Cardiac fibroblast (primary cell): ENCODE results near the gene RPL6.

Experiments used
- DNase-seq, 2 donors: peaks; one replicate each; pipeline versions ENCODE4 v3.0.0 to v3.0.0-alpha.2; 2010; ENCODE audit warnings: low read depth in 2 of 2
- H3K4me3 ChIP-seq, 2 donors: replicated peaks in 1 of 2; 1 replicate in 1 of 2; 2 replicates in 1 of 2; pipeline ENCODE4 v1.5.1; 2011; ENCODE audit warnings: low read depth in 2 of 2, low read length in 2 of 2, mild to moderate bottlenecking in 2 of 2, moderate library complexity in 1 of 2
- TF ChIP-seq, protein P1 (sequence below): IDR thresholded peaks from one replicate; pipeline ENCODE4 v1.5.1; 2011; ENCODE audit warnings: low read depth, mild to moderate bottlenecking, low read length, inconsistent platforms

The RPL6 gene

DNA sequence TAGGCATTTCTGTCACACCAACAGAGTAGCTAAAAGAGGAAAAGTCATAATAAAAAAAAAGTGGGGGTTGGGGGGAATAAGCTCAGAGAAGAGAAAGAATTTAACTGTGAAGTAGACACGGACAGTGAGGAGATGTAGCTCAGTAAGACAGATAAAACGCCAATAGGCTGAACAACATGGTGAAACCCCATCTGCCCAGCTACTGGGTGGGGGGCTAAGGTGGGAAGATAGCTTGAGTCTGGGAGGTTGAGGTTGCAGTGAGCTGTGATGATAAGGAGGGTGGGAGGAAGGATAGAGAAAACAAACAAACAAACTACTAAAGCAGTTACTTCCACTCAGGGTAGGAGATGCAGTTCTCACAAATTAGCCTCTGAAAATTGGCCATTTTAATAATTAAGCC, 52.2 kb downstream of the RPL6 start:
- DNase-seq = no peak
- TF ChIP-seq, protein P1, sequence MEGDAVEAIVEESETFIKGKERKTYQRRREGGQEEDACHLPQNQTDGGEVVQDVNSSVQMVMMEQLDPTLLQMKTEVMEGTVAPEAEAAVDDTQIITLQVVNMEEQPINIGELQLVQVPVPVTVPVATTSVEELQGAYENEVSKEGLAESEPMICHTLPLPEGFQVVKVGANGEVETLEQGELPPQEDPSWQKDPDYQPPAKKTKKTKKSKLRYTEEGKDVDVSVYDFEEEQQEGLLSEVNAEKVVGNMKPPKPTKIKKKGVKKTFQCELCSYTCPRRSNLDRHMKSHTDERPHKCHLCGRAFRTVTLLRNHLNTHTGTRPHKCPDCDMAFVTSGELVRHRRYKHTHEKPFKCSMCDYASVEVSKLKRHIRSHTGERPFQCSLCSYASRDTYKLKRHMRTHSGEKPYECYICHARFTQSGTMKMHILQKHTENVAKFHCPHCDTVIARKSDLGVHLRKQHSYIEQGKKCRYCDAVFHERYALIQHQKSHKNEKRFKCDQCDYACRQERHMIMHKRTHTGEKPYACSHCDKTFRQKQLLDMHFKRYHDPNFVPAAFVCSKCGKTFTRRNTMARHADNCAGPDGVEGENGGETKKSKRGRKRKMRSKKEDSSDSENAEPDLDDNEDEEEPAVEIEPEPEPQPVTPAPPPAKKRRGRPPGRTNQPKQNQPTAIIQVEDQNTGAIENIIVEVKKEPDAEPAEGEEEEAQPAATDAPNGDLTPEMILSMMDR = no peak
- no peak overlapping the region for H3K4me3 ChIP-seq
